ENCODE results near the gene IER2. TPM values are rescaled to one million over a fixed set of nuclear protein-coding genes. Genes with fewer than 3 reads are reported as not detected.

IER2 gene
- total and polyA plus RNA-seq, 9 of the 15 experiments (the other 6 are each of a cell fraction or from before 2014, with no cell fraction given): 4.5 to 205 (median 23.7) TPM

- TF ChIP-seq ZBED1 (IDR thresholded peaks at IDR 0.05): peak; percentile 95
- TF ChIP-seq ZNF609 (CRISPR knock-in tag; IDR thresholded peaks at IDR 0.05; ENCODE audit: borderline replicate concordance): peak; percentile 69; the same call in 1 of the 2 replicates
- TF ChIP-seq EP300 (IDR thresholded peaks at IDR 0.05; ENCODE audit: low read length): 0 out of 2 replicates have a peak, but pooled peaks have one; percentile 31
- TF ChIP-seq ZNF217 (CRISPR knock-in tag; IDR thresholded peaks at IDR 0.05): 0 out of 2 replicates have a peak, but pooled peaks have one; percentile 22
- no peak; the same call in 1 of the 2 replicates for TF ChIP-seq ZNF121 (CRISPR knock-in tag; conservative IDR thresholded peaks at IDR 0.05)
- no peak for TF ChIP-seq ZNF133 (CRISPR knock-in tag; IDR thresholded peaks at IDR 0.05)
- no peak for TF ChIP-seq NFRKB (IDR thresholded peaks at IDR 0.05; ENCODE audit: low read depth)
- TF ChIP-seq RAD21 (CRISPR knock-in tag; conservative IDR thresholded peaks at IDR 0.05 in 1 of 2, IDR thresholded peaks at IDR 0.05 in 1 of 2): peak; percentile 9 to 10; a peak in 3 of 4 replicates
- no peak for TF ChIP-seq SFPQ (IDR thresholded peaks at IDR 0.05; ENCODE audit: low read depth, low read length)
- no peak for TF ChIP-seq ZNF644 (tag; IDR thresholded peaks at IDR 0.05; ENCODE audit: low read depth)
- TF ChIP-seq RNF2 (IDR thresholded peaks at IDR 0.05): peak; percentile 96
- TF ChIP-seq ZNF277 (CRISPR knock-in tag; IDR thresholded peaks at IDR 0.05; ENCODE audit: borderline replicate concordance): no peak
- TF ChIP-seq ZNF41 (CRISPR knock-in tag; conservative IDR thresholded peaks at IDR 0.05): no peak
- TF ChIP-seq GATAD2B (IDR thresholded peaks at IDR 0.05; ENCODE audit: borderline replicate concordance): peak; percentile 25; the same call in 1 of the 2 replicates
- peak; percentile 79 for TF ChIP-seq GABPB1 (CRISPR knock-in tag; IDR thresholded peaks at IDR 0.05)
- peak; percentile 80 for TF ChIP-seq BHLHE40 (IDR thresholded peaks at IDR 0.05; ENCODE audit: low read length)
- no peak for TF ChIP-seq TSC22D4 (tag; IDR thresholded peaks at IDR 0.05)
- TF ChIP-seq HDAC8 (tag; IDR thresholded peaks at IDR 0.05): no peak
- TF ChIP-seq MCM5 (IDR thresholded peaks at IDR 0.05; ENCODE audit: low read depth): no peak
- TF ChIP-seq EP400 (IDR thresholded peaks at IDR 0.05): peak; percentile 27; the same call in 1 of the 2 replicates
- no peak for TF ChIP-seq CHCHD3 (CRISPR knock-in tag; IDR thresholded peaks at IDR 0.05)
- TF ChIP-seq ZEB2 (IDR thresholded peaks at IDR 0.05): peak; percentile 33; the same call in 1 of the 2 replicates
- TF ChIP-seq JUNB (CRISPR knock-in tag; conservative IDR thresholded peaks at IDR 0.05): peak; percentile 69
Observed at GRCh38 chr19:13152974-13153568, 2.9 kb downstream of the IER2 start (continued).
